IMR-90 (cell line): ENCODE measurements around the gene SCNN1B. TPM values are rescaled to one million over a fixed set of nuclear protein-coding genes. Genes with fewer than 3 reads are reported as not detected.

Experiments used
- ATAC-seq: fragments of 200-7000 bp; cut with Tn5 transposase; 2 replicates; pipeline ENCODE4 v1.9.1; 2020; ENCODE audit warnings: low read depth, mild to moderate bottlenecking, moderate library complexity
- BruUV-seq: library from RNA; stranded (reverse); fragments of 400-500 nt; replicated peaks from 2 replicates; lab custom pipeline; 2021; lab: Mats Ljungman, UMichigan
- CTCF ChIA-PET: fragments of 300-600 bp; formaldehyde crosslinking; extraction: SDS; loops from one replicate; lab custom pipeline; 2021; ENCODE audit warnings: antibody characterized with exemption; lab: Yijun Ruan, JAX
- POLR2A ChIA-PET: fragments of 300-600 bp; sonication (Branson Sonifier 250); formaldehyde crosslinking; loops from one replicate; lab custom pipeline; 2022; ENCODE audit warnings: antibody characterized with exemption; ENCODE audit not compliant: unreplicated experiment; lab: Charles Lee
- DNase-seq: peaks from one replicate; pipeline ENCODE4 v3.0.0; 2013
- H2AFZ ChIP-seq: replicated peaks from 2 replicates; pipeline ENCODE3; 2013; ENCODE audit warnings: low read length, mild to moderate bottlenecking; ENCODE audit not compliant: poor library complexity
- H2AK5ac ChIP-seq: 2 replicates; pipeline ENCODE4 v1.6.1; 2013; ENCODE audit warnings: low read depth, low read length, inconsistent platforms
- H2AK9ac ChIP-seq: replicated peaks from 2 replicates; pipeline ENCODE3; 2013; ENCODE audit warnings: mild to moderate bottlenecking, low read depth, low read length, moderate library complexity; ENCODE audit not compliant: poor library complexity
- H2BK120ac ChIP-seq: 2 replicates; pipeline ENCODE4 v1.6.1; 2013; ENCODE audit warnings: low read depth, low read length, inconsistent platforms
- H2BK15ac ChIP-seq: 3 replicates; pipeline ENCODE4 v1.6.1; 2013; ENCODE audit warnings: low read depth, low read length, inconsistent platforms
- H2BK20ac ChIP-seq: 2 replicates; pipeline ENCODE4 v1.6.1; 2013; ENCODE audit warnings: low read depth, mild to moderate bottlenecking, inconsistent platforms, low read length, moderate library complexity
- H2BK5ac ChIP-seq: 2 replicates; pipeline ENCODE4 v1.6.1; 2013; ENCODE audit warnings: mild to moderate bottlenecking, low read depth, low read length, inconsistent platforms; ENCODE audit not compliant: poor library complexity, severe bottlenecking
- H3K14ac ChIP-seq: replicated peaks from 2 replicates; pipeline ENCODE4 v1.6.1; 2013; ENCODE audit warnings: low read depth, low read length, inconsistent platforms
- H3K18ac ChIP-seq: 2 replicates; pipeline ENCODE4 v1.6.1; 2013; ENCODE audit warnings: low read depth, low read length, control low read depth
- H3K23ac ChIP-seq: 2 replicates; pipeline ENCODE4 v1.6.1; 2013; ENCODE audit warnings: low read depth, low read length, inconsistent platforms
- H3K27ac ChIP-seq: 2 replicates; pipeline ENCODE4 v1.5.1; 2013; ENCODE audit warnings: mild to moderate bottlenecking, control low read depth, low read length; ENCODE audit not compliant: insufficient read depth
- H3K27me3 ChIP-seq: 2 replicates; pipeline ENCODE4 v1.6.1; 2013; ENCODE audit warnings: low read length; ENCODE audit not compliant: control insufficient read depth, insufficient read depth
- H3K36me3 ChIP-seq: 2 replicates; pipeline ENCODE4 v1.6.1; 2013; ENCODE audit warnings: low read length, mixed read lengths; ENCODE audit not compliant: control insufficient read depth, insufficient read depth
- H3K4ac ChIP-seq: 2 replicates; pipeline ENCODE4 v1.6.1; 2013; ENCODE audit warnings: low read depth, low read length, inconsistent platforms
- H3K4me1 ChIP-seq: 2 replicates; pipeline ENCODE4 v1.6.1; 2013; ENCODE audit warnings: low read length, mixed read lengths; ENCODE audit not compliant: control insufficient read depth, insufficient read depth
- H3K4me2 ChIP-seq: 2 replicates; pipeline ENCODE4 v1.6.1; 2013; ENCODE audit warnings: low read depth, mild to moderate bottlenecking, control low read depth, low read length, moderate library complexity
- H3K4me3 ChIP-seq: 2 replicates; pipeline ENCODE4 v1.5.1; 2013; ENCODE audit warnings: low read depth, mild to moderate bottlenecking, control low read depth, low read length, moderate library complexity; ENCODE audit not compliant: insufficient read depth
- H3K56ac ChIP-seq: 2 replicates; pipeline ENCODE4 v1.6.1; 2013; ENCODE audit warnings: low read length, inconsistent platforms; ENCODE audit not compliant: insufficient read depth; ENCODE audit errors: extremely low read depth
- H3K79me1 ChIP-seq, 2 experiments: 2 replicates each; pipeline ENCODE4 v1.6.1; 2013; ENCODE audit warnings: low read length in 2 of 2, inconsistent platforms in 1 of 2, low read depth in 1 of 2
- H3K9ac ChIP-seq: 2 replicates; pipeline ENCODE4 v1.6.1; 2013; ENCODE audit warnings: low read depth, low read length, control low read depth
- H3K9me1 ChIP-seq: 2 replicates; pipeline ENCODE4 v1.6.1; 2013; ENCODE audit warnings: low read length, inconsistent platforms; ENCODE audit not compliant: insufficient read depth
- H3K9me3 ChIP-seq: 2 replicates; pipeline ENCODE4 v1.6.1; 2013; ENCODE audit warnings: low read length; ENCODE audit not compliant: control insufficient read depth, insufficient read depth
- H4K20me1 ChIP-seq: 2 replicates; pipeline ENCODE4 v1.6.1; 2013; ENCODE audit warnings: low read length, inconsistent platforms; ENCODE audit not compliant: insufficient read depth
- H4K5ac ChIP-seq: 2 replicates; pipeline ENCODE4 v1.6.1; 2013; ENCODE audit warnings: mild to moderate bottlenecking, low read depth, low read length, control low read depth
- H4K8ac ChIP-seq, 2 experiments: 2 replicates each; pipeline ENCODE4 v1.6.1; 2013; ENCODE audit warnings: low read depth in 2 of 2, low read length in 2 of 2, control low read depth in 1 of 2, inconsistent platforms in 1 of 2
- H4K91ac ChIP-seq: 2 replicates; pipeline ENCODE4 v1.6.1; 2013; ENCODE audit warnings: low read depth, low read length, inconsistent platforms; ENCODE audit not compliant: insufficient read depth
- MAFK ChIP-seq: IDR thresholded peaks from 2 replicates; pipeline ENCODE4 v1.6.1; 2012; ENCODE audit warnings: low read depth, low read length, improper control_type of control experiment
- NFE2L2 ChIP-seq: fragments of 150-350 bp; IDR thresholded peaks from 2 replicates; pipeline ENCODE4 v1.6.1; 2016; ENCODE audit warnings: low read depth, mild to moderate bottlenecking, low read length
- whole genome bisulfite sequencing, 2 experiments: methylation state at CpG; one replicate each; pipeline versions ENCODE4 v1.1.5 to v1.1.7; 2013; ENCODE audit warnings: missing lambda C conversion rate in 2 of 2; ENCODE audit not compliant: insufficient read length in 1 of 2; ENCODE audit errors: extremely low coverage in 2 of 2; 5-methylcytosine and 5-hydroxymethylcytosine counted together
- dilution Hi-C: fragments of 300-500 bp; cut with HindIII; formaldehyde crosslinking; loops from one replicate; pipeline ENCODE4 v1.14.3; 2018; ENCODE audit warnings: low sequenced_read_pairs; ENCODE audit not compliant: unreplicated experiment
- in situ Hi-C: fragments of 300-500 bp; cut with MboI; formaldehyde crosslinking; loops from 3 replicates; pipeline ENCODE4 v1.14.3; 2019; ENCODE audit warnings: low sequenced_read_pairs, inconsistent platforms, mixed read lengths
- intact Hi-C: fragments of 100-400 bp; cut with micrococcal nuclease; formaldehyde crosslinking; loops from 2 replicates; pipeline ENCODE4 v1.10.0; 2022
- polyA plus RNA-seq, 3 experiments: library from polyadenylated mRNA; depleted of rRNA; stranded (reverse); fragments of >200 nt; gene quantifications; 2 replicates each; pipeline ENCODE4 v1.2.3, GENCODE V29; 2012; ENCODE audit warnings: low replicate concordance in 1 of 3
- total RNA-seq: library from RNA; depleted of rRNA; stranded (reverse); fragments of >200 nt; gene quantifications from 2 replicates; pipeline ENCODE4 v1.2.3, GENCODE V29; 2012
- TF ChIP-seq, protein P1 (sequence below): conservative IDR thresholded peaks from 2 replicates; pipeline ENCODE4 v1.5.1; 2012; ENCODE audit warnings: mild to moderate bottlenecking, low read depth, low read length, improper control_type of control experiment

Gene SCNN1B
- total and polyA plus RNA-seq, 2 of the 4 experiments (the other 2 are of a cell fraction) = not detected

DNA sequence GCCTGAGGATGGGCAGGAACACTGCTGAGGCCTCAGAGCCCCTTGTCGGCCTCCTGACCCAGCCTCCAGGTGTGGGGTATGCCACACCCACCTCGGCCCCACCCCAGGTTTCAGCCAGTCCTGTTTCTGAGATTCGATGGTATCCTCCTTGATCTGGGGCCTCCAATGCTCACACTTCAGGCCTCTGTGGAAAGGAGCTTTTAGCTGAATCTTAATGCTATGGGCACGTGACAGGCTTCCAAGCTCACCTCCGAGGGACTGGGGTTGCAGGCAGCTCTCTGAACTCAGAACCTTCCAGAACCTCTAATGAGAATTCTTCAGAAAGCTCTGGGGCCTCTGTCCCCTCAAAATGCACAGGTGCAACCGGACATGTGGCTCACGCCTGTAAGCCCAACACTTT is 54.8 kb downstream of the SCNN1B start:
- in situ Hi-C loops = no loop called here
- no peak overlapping the region for H2BK15ac ChIP-seq
- BruUV-seq = no TSS peak
- no peak overlapping the region for H2BK120ac ChIP-seq
- H3K9me3 ChIP-seq = no peaks in the 10 kb centered on the region
- POLR2A ChIA-PET = no interaction called here
- no peak overlapping the region for H3K4me2 ChIP-seq
- DNase-seq (no peak), ATAC-seq (no peak)
- CTCF ChIA-PET = no interaction called here
- no peak overlapping the region for H3K56ac ChIP-seq
- dilution Hi-C loops = no loop called here
- WGBS, 2 experiments = 20% methylated on average over 1 of the region's 7 CpGs; no CpG with 5 or more reads in 1 of the 2 experiments
- H3K18ac ChIP-seq = no peak overlapping the region
- H3K27ac ChIP-seq = no peak overlapping the region
- no peaks in the 10 kb centered on the region for H3K27me3 ChIP-seq
- no peak overlapping the region for H3K23ac ChIP-seq
- no peak overlapping the region for H2BK20ac ChIP-seq
- no peak overlapping the region for H3K4me3 ChIP-seq
- no peaks in the 10 kb centered on the region for H3K36me3 ChIP-seq
- no peak overlapping the region for H2AK5ac ChIP-seq
- intact Hi-C loops = no loop called here
- TF ChIP-seq NFE2L2 (no peak), MAFK (no peak)
- TF ChIP-seq, protein P1, sequence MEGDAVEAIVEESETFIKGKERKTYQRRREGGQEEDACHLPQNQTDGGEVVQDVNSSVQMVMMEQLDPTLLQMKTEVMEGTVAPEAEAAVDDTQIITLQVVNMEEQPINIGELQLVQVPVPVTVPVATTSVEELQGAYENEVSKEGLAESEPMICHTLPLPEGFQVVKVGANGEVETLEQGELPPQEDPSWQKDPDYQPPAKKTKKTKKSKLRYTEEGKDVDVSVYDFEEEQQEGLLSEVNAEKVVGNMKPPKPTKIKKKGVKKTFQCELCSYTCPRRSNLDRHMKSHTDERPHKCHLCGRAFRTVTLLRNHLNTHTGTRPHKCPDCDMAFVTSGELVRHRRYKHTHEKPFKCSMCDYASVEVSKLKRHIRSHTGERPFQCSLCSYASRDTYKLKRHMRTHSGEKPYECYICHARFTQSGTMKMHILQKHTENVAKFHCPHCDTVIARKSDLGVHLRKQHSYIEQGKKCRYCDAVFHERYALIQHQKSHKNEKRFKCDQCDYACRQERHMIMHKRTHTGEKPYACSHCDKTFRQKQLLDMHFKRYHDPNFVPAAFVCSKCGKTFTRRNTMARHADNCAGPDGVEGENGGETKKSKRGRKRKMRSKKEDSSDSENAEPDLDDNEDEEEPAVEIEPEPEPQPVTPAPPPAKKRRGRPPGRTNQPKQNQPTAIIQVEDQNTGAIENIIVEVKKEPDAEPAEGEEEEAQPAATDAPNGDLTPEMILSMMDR = no peak
- no peak overlapping the region for H3K4ac ChIP-seq
- H3K79me1 ChIP-seq = no peaks in the 10 kb centered on the region
- no peak overlapping the region for H2AK9ac ChIP-seq
- no peak overlapping the region for H3K9ac ChIP-seq
- H4K91ac ChIP-seq = no peak overlapping the region
- no peaks in the 10 kb centered on the region for H4K20me1 ChIP-seq
- H4K8ac ChIP-seq = no peak overlapping the region
- H3K4me1 ChIP-seq = no peaks in the 10 kb centered on the region
- H2BK5ac ChIP-seq = no peak overlapping the region
- no peaks in the 10 kb centered on the region; the same call in 1 of the 2 replicates for H3K9me1 ChIP-seq
- no peak overlapping the region for H4K5ac ChIP-seq
- H2AFZ ChIP-seq = no peak overlapping the region
- no peak overlapping the region for H3K14ac ChIP-seq
